TTC549 (cell line): ENCODE measurements around the gene LRMDA.

Experiments used
- FAIRE-seq: peaks from 2 replicates; lab custom pipeline; 2012; peaks lifted over from hg19 to GRCh38; lab: Jason Lieb, UNC

LRMDA gene

GRCh38 chr10:76231286-76231934 is 800.0 kb downstream of the LRMDA start:
- FAIRE-seq, result no peak

- FAIRE-seq, result no peak
Observed at GRCh38 chr10:76234499-76235226, 803.2 kb downstream of the LRMDA start.

GRCh38 chr10:76236356-76236755 is 804.9 kb downstream of the LRMDA start:
- no peak for FAIRE-seq

GRCh38 chr10:76242956-76243355 is 811.5 kb downstream of the LRMDA start:
- FAIRE-seq, result no peak

- no peak for FAIRE-seq
Observed at GRCh38 chr10:76244061-76244686, 812.8 kb downstream of the LRMDA start.

- no peak for FAIRE-seq
Observed at GRCh38 chr10:76245951-76246495, 814.6 kb downstream of the LRMDA start.

- no peak for FAIRE-seq
Observed at GRCh38 chr10:76248649-76249200, 817.3 kb downstream of the LRMDA start.

GRCh38 chr10:76251841-76252671 is 820.6 kb downstream of the LRMDA start:
- FAIRE-seq, result no peak

GRCh38 chr10:76252733-76253132 is 821.3 kb downstream of the LRMDA start:
- no peak for FAIRE-seq

GRCh38 chr10:76255241-76255640 is 823.8 kb downstream of the LRMDA start:
- no peak for FAIRE-seq

- no peak for FAIRE-seq
Observed at GRCh38 chr10:76257816-76258215, 826.4 kb downstream of the LRMDA start.

- FAIRE-seq, result no peak
Observed at GRCh38 chr10:76265441-76266113, 834.2 kb downstream of the LRMDA start.

- no peak for FAIRE-seq
Observed at GRCh38 chr10:76268530-76268929, 837.1 kb downstream of the LRMDA start.

- FAIRE-seq, result no peak
Observed at GRCh38 chr10:76268954-76269353, 837.5 kb downstream of the LRMDA start.

GRCh38 chr10:76270464-76270863 is 839.0 kb downstream of the LRMDA start:
- FAIRE-seq, result no peak

- no peak for FAIRE-seq
Observed at GRCh38 chr10:76274933-76275332, 843.5 kb downstream of the LRMDA start.

GRCh38 chr10:76278811-76279460 is 847.5 kb downstream of the LRMDA start:
- no peak for FAIRE-seq

GRCh38 chr10:76281659-76282058 is 850.2 kb downstream of the LRMDA start:
- no peak for FAIRE-seq

- FAIRE-seq, result no peak
Observed at GRCh38 chr10:76282061-76283025, 850.9 kb downstream of the LRMDA start.

GRCh38 chr10:76284351-76284750 is 852.9 kb downstream of the LRMDA start:
- no peak for FAIRE-seq
